HUES6 (cell line): ENCODE results near the gene SPSB1.

ENCODE experiments used
- H3K27ac ChIP-seq: 2 replicates; pipeline ENCODE4 v1.7.0; 2013; ENCODE audit warnings: low read depth, mild to moderate bottlenecking, low read length, inconsistent platforms
- H3K27me3 ChIP-seq: 2 replicates; pipeline ENCODE4 v1.6.1; 2013; ENCODE audit warnings: low read length; ENCODE audit not compliant: control insufficient read depth, insufficient read depth
- H3K36me3 ChIP-seq: 2 replicates; pipeline ENCODE4 v1.6.1; 2013; ENCODE audit warnings: low read length; ENCODE audit not compliant: control insufficient read depth, insufficient read depth
- H3K4me1 ChIP-seq: 2 replicates; pipeline ENCODE4 v1.6.1; 2013; ENCODE audit warnings: low read length; ENCODE audit not compliant: control insufficient read depth, insufficient read depth
- H3K4me3 ChIP-seq: 2 replicates; pipeline ENCODE4 v1.5.1; 2013; ENCODE audit warnings: low read depth, low read length
- H3K9ac ChIP-seq: one replicate; pipeline ENCODE4 v1.6.1; 2013; ENCODE audit warnings: mild to moderate bottlenecking, low read length
- H3K9me3 ChIP-seq: 2 replicates; pipeline ENCODE4 v1.6.1; 2013; ENCODE audit warnings: low read depth, low read length; ENCODE audit not compliant: control insufficient read depth, insufficient read depth

The SPSB1 gene

DNA sequence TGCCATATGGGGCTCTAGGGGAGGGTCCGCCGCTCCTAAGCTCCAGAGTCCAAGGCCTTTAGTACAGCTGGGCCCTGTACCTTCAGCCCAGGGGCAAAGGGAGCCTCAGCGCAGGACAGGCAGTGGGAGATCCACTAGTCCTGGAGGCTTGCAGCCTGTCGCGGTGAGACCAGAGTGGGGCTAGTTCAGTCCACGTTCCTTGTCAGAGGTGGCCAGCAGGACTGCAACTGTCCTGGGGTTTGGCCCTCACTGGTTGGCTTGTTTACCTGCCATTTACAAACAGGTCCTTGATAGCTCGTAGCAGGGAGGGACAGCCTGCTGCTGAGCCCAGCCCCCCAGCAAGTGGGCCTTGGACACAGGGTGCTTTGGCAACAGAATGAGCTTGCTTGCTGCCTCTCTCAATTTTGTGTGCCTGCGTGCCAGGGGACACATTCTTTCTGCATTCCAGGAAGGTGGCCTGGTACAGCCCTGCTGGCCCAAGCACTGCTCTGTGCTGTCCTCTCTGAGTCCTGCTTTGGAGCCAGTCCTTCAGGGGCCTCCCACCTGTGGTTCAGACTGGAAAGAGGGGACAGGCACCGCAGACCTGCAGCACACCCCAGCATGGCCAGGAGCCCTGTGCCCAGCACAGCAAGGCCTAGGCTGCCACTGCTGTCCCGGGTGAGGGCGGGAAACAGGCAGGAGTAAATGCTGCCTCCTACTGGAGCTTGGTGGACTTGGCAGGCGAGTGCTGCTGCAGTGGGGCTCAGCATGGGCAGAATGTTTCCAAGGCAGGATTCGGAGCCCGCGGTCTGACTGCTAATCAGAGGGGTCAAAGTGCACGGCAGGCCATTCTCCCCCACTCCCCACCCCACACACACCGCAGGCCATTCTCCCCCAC is 42.9 kb upstream of the SPSB1 start:
- H3K9me3 ChIP-seq: no peaks in the 10 kb centered on the region
- H3K27ac ChIP-seq: no peak overlapping the region
- H3K4me1 ChIP-seq: peaks cover 44% of the 10 kb centered on the region
- H3K4me3 ChIP-seq: no peak overlapping the region
- H3K27me3 ChIP-seq: no peaks in the 10 kb centered on the region
- H3K36me3 ChIP-seq: no peaks in the 10 kb centered on the region
- no peak overlapping the region for H3K9ac ChIP-seq

DNA sequence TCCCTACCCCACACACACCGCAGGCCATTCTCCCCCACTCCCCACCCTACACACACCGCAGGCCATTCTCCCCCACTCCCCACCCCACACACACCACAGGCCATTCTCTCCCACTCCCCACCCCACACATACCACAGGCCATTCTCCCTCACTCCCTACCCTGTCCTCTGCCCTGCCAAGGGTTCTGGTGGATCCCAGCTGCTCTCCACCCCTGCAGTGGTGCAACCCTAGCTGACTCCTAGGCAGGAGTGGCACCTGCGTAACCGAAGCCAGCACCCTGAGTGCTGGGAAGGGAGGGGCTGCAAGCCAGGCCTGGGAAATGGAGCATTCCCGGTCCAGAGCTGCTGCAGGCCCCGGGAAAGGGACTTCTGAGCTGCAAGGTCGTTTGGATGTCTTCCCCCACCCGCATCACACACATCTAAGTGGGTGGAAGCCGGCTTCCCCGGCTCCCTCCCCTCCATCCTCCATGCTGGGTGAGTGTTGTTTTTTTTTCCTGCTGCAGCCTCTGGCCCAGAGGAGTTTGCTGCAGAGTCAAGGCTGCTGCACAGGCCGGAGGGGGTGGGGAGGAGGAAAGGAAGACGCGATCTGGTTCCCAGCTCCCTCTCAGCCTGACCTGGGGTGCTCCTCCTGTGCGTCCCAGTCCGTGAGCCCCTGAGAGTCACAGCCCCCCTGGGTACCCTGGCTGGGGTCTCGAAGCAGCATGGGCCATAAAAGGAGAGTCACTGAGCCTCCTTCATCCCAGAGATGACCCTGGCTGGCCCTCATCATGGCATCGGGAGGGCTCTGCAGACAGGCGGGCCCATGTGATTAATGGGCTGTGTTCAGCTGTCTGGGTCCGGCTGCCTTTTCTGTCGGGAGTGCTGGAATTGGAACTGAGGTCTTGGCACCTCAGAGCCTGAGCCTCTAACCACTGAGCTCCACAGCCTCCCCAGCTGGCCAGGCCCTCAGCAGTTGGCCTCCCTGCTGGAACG is 42.0 kb upstream of the SPSB1 start:
- no peaks in the 10 kb centered on the region for H3K36me3 ChIP-seq
- no peak overlapping the region for H3K27ac ChIP-seq
- no peak overlapping the region for H3K9ac ChIP-seq
- H3K27me3 ChIP-seq: no peaks in the 10 kb centered on the region
- peaks cover 44% of the 10 kb centered on the region for H3K4me1 ChIP-seq
- H3K9me3 ChIP-seq: no peaks in the 10 kb centered on the region
- H3K4me3 ChIP-seq: no peak overlapping the region

- Histone ChIP-seq H3K27me3 (no peaks in the 10 kb centered on the region), H3K36me3 (no peaks in the 10 kb centered on the region), H3K4me1 (peaks cover 44% of the 10 kb centered on the region), H3K4me3 (no peak overlapping the region), H3K9me3 (no peaks in the 10 kb centered on the region), H3K9ac (no peak overlapping the region), H3K27ac (no peak overlapping the region)
Measured at GRCh38 chr1:9251501-9251900, 41.2 kb upstream of the SPSB1 start.

- Histone ChIP-seq H3K9me3 (peaks cover 3% of the 10 kb centered on the region), H3K9ac (no peak overlapping the region), H3K4me3 (no peak overlapping the region), H3K27me3 (no peaks in the 10 kb centered on the region), H3K4me1 (peaks cover 44% of the 10 kb centered on the region), H3K36me3 (no peaks in the 10 kb centered on the region), H3K27ac (0 out of 2 replicates have a peak overlapping the region, but pooled peaks have one; percentile 15)
Measured at GRCh38 chr1:9253004-9253403, 39.7 kb upstream of the SPSB1 start.

GRCh38 chr1:9253453-9254105 is 39.1 kb upstream of the SPSB1 start:
- H3K27ac ChIP-seq: 0 out of 2 replicates have a peak overlapping the region, but pooled peaks have one; percentile 15
- H3K27me3 ChIP-seq: no peaks in the 10 kb centered on the region
- no peak overlapping the region for H3K9ac ChIP-seq
- peaks cover 9% of the 10 kb centered on the region for H3K9me3 ChIP-seq
- H3K4me1 ChIP-seq: peaks cover 44% of the 10 kb centered on the region
- H3K4me3 ChIP-seq: no peak overlapping the region
- H3K36me3 ChIP-seq: no peaks in the 10 kb centered on the region

DNA sequence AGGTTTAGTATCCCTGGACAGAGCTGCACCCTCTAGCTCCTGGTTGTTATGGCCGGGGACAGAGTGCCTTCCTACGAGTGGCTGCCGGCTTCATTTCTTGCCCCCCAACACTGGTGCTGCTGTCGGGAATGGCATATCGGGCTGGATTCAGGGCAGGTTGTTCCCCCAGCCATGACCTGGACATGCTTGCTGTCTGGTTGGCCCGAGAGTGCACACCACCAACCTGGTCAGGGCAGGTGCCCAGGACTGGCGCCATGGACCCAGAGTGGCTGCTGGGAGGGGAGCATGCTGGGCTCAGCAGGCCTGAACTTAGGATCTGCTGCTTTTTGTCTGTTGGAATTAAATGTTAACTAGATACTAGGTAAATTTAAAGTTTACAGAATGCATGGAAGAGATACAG is 36.4 kb upstream of the SPSB1 start:
- Histone ChIP-seq H3K4me3 (no peak overlapping the region), H3K4me1 (peaks cover 24% of the 10 kb centered on the region), H3K9me3 (peaks cover 26% of the 10 kb centered on the region), H3K9ac (no peak overlapping the region), H3K36me3 (no peaks in the 10 kb centered on the region), H3K27me3 (no peaks in the 10 kb centered on the region), H3K27ac (no peak overlapping the region)

DNA sequence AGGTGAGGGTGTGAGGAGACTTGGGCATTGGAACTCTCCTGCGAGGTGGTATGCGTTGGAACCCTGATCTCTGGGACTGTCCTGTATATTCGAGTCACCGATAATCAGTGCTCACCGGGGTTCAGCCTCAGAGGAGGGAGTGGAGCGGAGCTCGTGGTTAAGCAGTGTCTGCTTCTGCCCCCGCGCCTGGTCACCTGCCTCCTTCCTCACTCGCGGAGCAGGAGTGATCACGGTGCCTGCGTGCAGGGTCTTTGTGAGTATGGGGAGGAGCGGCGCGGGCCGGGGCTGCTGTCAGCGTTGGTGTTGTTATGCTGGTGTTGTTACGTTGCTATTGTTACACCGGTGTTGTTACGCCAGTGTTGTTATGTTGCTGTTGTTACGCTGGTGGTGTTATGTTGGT is 34.8 kb upstream of the SPSB1 start:
- peaks cover 12% of the 10 kb centered on the region for H3K4me1 ChIP-seq
- H3K27ac ChIP-seq: no peak overlapping the region
- no peaks in the 10 kb centered on the region for H3K36me3 ChIP-seq
- H3K9me3 ChIP-seq: peaks cover 26% of the 10 kb centered on the region
- H3K4me3 ChIP-seq: no peak overlapping the region
- H3K27me3 ChIP-seq: no peaks in the 10 kb centered on the region
- H3K9ac ChIP-seq: no peak overlapping the region

DNA sequence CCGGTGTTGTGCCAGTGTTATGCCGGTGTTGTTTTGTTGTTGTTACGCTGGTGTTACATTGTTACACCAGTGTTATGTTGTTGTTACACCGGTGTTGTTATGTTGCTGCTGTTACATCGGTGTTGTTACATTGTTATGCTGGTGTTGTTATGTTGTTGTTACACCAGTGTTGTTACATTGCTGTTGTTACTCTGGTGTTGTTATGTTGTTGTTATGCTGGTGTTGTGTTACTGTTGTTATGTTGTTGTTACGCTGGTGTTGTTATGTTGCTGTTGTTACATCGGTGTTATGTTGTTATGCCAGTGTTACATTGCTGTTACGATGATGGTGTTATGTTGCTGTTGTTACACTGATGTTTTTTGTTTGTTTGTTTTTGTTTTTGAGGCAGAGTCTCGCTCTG is 34.1 kb upstream of the SPSB1 start:
- Histone ChIP-seq H3K27me3 (no peaks in the 10 kb centered on the region), H3K36me3 (no peaks in the 10 kb centered on the region)

GRCh38 chr1:9260059-9260766 is 32.5 kb upstream of the SPSB1 start:
- Histone ChIP-seq H3K9ac (no peak overlapping the region), H3K36me3 (peaks cover 9% of the 10 kb centered on the region; the same call in 1 of the 2 replicates), H3K27me3 (no peaks in the 10 kb centered on the region), H3K27ac (no peak overlapping the region), H3K9me3 (peaks cover 26% of the 10 kb centered on the region), H3K4me1 (no peaks in the 10 kb centered on the region), H3K4me3 (no peak overlapping the region)

More for the DNA sequence above, 34.1 kb upstream of the SPSB1 start:
- Histone ChIP-seq H3K9me3 (peaks cover 26% of the 10 kb centered on the region), H3K4me1 (peaks cover 4% of the 10 kb centered on the region), H3K27ac (no peak overlapping the region), H3K9ac (no peak overlapping the region), H3K4me3 (no peak overlapping the region)

DNA sequence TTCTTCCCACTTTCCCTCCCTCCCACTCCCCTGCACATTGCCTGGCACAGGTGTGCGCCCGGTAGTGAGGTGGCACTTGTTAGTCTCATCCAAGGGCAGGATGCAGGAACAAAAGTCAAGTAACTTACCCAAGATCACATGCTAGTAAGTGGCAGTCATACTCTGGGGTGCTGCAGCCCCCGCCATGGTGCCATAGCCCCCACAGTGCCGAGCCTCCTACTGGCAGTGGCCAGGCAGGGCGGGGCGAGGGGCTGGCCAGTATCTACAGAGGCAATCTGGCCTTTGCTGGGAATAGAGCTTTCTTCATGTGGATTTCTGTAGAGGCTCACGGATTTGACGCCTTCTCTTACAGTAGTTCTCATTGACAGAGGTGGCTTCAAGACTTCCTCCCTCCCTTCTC is 31.2 kb upstream of the SPSB1 start:
- Histone ChIP-seq H3K36me3 (peaks cover 9% of the 10 kb centered on the region; the same call in 1 of the 2 replicates), H3K27ac (no peak overlapping the region), H3K27me3 (no peaks in the 10 kb centered on the region), H3K4me1 (no peaks in the 10 kb centered on the region; the same call in 1 of the 2 replicates), H3K4me3 (no peak overlapping the region), H3K9ac (no peak overlapping the region), H3K9me3 (peaks cover 26% of the 10 kb centered on the region)
